ENCODE measurements around the gene STAT4.

Gene STAT4

GRCh38 chr2:191170301-191170636, 19.5 kb upstream of the STAT4 start:
- TF ChIP-seq CREB5 (CRISPR knock-in tag; IDR thresholded peaks at IDR 0.05; ENCODE audit: low read depth): no peak
- no peak for TF ChIP-seq ZC3H10 (CRISPR knock-in tag; IDR thresholded peaks at IDR 0.05)
- TF ChIP-seq BACH2 (CRISPR knock-in tag; IDR thresholded peaks at IDR 0.05; ENCODE audit: borderline replicate concordance): no peak
- no peak for TF ChIP-seq PPARA (CRISPR knock-in tag; IDR thresholded peaks at IDR 0.05; ENCODE audit: borderline replicate concordance)
- no peak for TF ChIP-seq ZFP30 (CRISPR knock-in tag; IDR thresholded peaks at IDR 0.05)
- no peak for TF ChIP-seq CSRNP3 (CRISPR knock-in tag; IDR thresholded peaks at IDR 0.05)
- TF ChIP-seq PATZ1 (CRISPR knock-in tag; IDR thresholded peaks at IDR 0.05; ENCODE audit: borderline replicate concordance): no peak
- TF ChIP-seq TCF4 (CRISPR knock-in tag; IDR thresholded peaks at IDR 0.05; ENCODE audit: borderline replicate concordance): no peak
- TF ChIP-seq ESRRG (CRISPR knock-in tag; IDR thresholded peaks at IDR 0.05): no peak
- TF ChIP-seq ARNTL (CRISPR knock-in tag; IDR thresholded peaks at IDR 0.05; ENCODE audit: borderline replicate concordance, low read depth): no peak
- no peak for TF ChIP-seq GLIS3 (CRISPR knock-in tag; IDR thresholded peaks at IDR 0.05)
- TF ChIP-seq ZFP3 (CRISPR knock-in tag; IDR thresholded peaks at IDR 0.05): no peak
- no peak for TF ChIP-seq OSR1 (CRISPR knock-in tag; IDR thresholded peaks at IDR 0.05)
- TF ChIP-seq TOX (CRISPR knock-in tag; IDR thresholded peaks at IDR 0.05; ENCODE audit: borderline replicate concordance): no peak
- no peak for TF ChIP-seq ZNF70 (CRISPR knock-in tag; IDR thresholded peaks at IDR 0.05)
- TF ChIP-seq SNAI2 (CRISPR knock-in tag; IDR thresholded peaks at IDR 0.05): no peak
- no peak for TF ChIP-seq ZNF8 (CRISPR knock-in tag; IDR thresholded peaks at IDR 0.05)
- TF ChIP-seq ZNF565 (CRISPR knock-in tag; conservative IDR thresholded peaks at IDR 0.05; ENCODE audit: low read depth): no peak
- no peak for TF ChIP-seq CSDC2 (CRISPR knock-in tag; IDR thresholded peaks at IDR 0.05)
- TF ChIP-seq TSHZ2 (CRISPR knock-in tag; IDR thresholded peaks at IDR 0.05): no peak

GRCh38 chr2:191169456-191170300, 18.9 kb upstream of the STAT4 start:
- TF ChIP-seq PPARA (CRISPR knock-in tag; IDR thresholded peaks at IDR 0.05; ENCODE audit: borderline replicate concordance) (no peak), CSRNP3 (CRISPR knock-in tag; IDR thresholded peaks at IDR 0.05) (no peak), PATZ1 (CRISPR knock-in tag; IDR thresholded peaks at IDR 0.05; ENCODE audit: borderline replicate concordance) (no peak), TSHZ2 (CRISPR knock-in tag; IDR thresholded peaks at IDR 0.05) (no peak), ZFP30 (CRISPR knock-in tag; IDR thresholded peaks at IDR 0.05) (no peak), CREB5 (CRISPR knock-in tag; IDR thresholded peaks at IDR 0.05; ENCODE audit: low read depth) (no peak), OSR1 (CRISPR knock-in tag; IDR thresholded peaks at IDR 0.05) (no peak), ESRRG (CRISPR knock-in tag; IDR thresholded peaks at IDR 0.05) (no peak), ISL1 (CRISPR knock-in tag; IDR thresholded peaks at IDR 0.05) (no peak), ZNF70 (CRISPR knock-in tag; IDR thresholded peaks at IDR 0.05) (no peak), TOX (CRISPR knock-in tag; IDR thresholded peaks at IDR 0.05; ENCODE audit: borderline replicate concordance) (no peak), ZNF8 (CRISPR knock-in tag; IDR thresholded peaks at IDR 0.05) (no peak), TCF4 (CRISPR knock-in tag; IDR thresholded peaks at IDR 0.05; ENCODE audit: borderline replicate concordance) (no peak)
- no peak for ATAC-seq

More at GRCh38 chr2:191170301-191170636, 19.5 kb upstream of the STAT4 start:
- no peak for ATAC-seq

All from SK-N-SH treated with all-trans-retinoic acid at 6 μM for 48 hours (cell line).